C4-2B (cell line): ENCODE results near the gene LMF1.

ENCODE experiments used
- H3K27ac ChIP-seq: fragments of 450-650 bp; 2 replicates; pipeline ENCODE4 v1.5.1; 2017
- CTCF ChIP-seq: fragments of 450-650 bp; conservative IDR thresholded peaks from 2 replicates; pipeline ENCODE4 v1.5.1; 2017; ENCODE audit warnings: mild to moderate bottlenecking
- ZFX ChIP-seq: fragments of 450-650 bp; IDR thresholded peaks from 2 replicates; pipeline ENCODE4 v1.6.1; 2017

Gene LMF1

GRCh38 chr16:879986-880385 lies 90.8 kb downstream of the LMF1 start:
- H3K27ac ChIP-seq, result no peak overlapping the region
- TF ChIP-seq ZFX (no peak), CTCF (no peak)

GRCh38 chr16:879461-879861 lies 91.3 kb downstream of the LMF1 start:
- H3K27ac ChIP-seq, result no peak overlapping the region
- TF ChIP-seq ZFX, result no peak
- TF ChIP-seq CTCF, result no peak

- TF ChIP-seq ZFX (no peak), CTCF (no peak)
- no peak overlapping the region for H3K27ac ChIP-seq
These were observed 91.9 kb downstream of the LMF1 start for GRCh38 chr16:878886-879285.

- no peak overlapping the region for H3K27ac ChIP-seq
- TF ChIP-seq CTCF, result no peak; the same call in 1 of the 2 replicates
- TF ChIP-seq ZFX, result no peak
These were observed 92.6 kb downstream of the LMF1 start for GRCh38 chr16:878072-878784.

- no peak for TF ChIP-seq ZFX
- no peak overlapping the region for H3K27ac ChIP-seq
These were observed 93.3 kb downstream of the LMF1 start for GRCh38 chr16:877242-878071.

GRCh38 chr16:876523-877241 lies 94.1 kb downstream of the LMF1 start:
- no peak overlapping the region for H3K27ac ChIP-seq
- no peak for TF ChIP-seq CTCF
- no peak for TF ChIP-seq ZFX

- H3K27ac ChIP-seq, result no peak overlapping the region
- TF ChIP-seq ZFX, result no peak
- no peak for TF ChIP-seq CTCF
These were observed 94.8 kb downstream of the LMF1 start for GRCh38 chr16:876041-876335.
